ENCODE results near the gene NTM.

- no peak for TF ChIP-seq CTCF (conservative IDR thresholded peaks at IDR 0.05 in 1 of 2, IDR thresholded peaks at IDR 0.05 in 1 of 2; ENCODE audit: low read depth in 1 of 2, low read length in 2 of 2)
- TF ChIP-seq EZH2 (IDR thresholded peaks at IDR 0.05; ENCODE audit: low read length, missing control alignments) = no peak
These were observed 926.7 kb downstream of the NTM start for GRCh38 chr11:132296946-132297610.
